KOPT-K1 (cell line): ENCODE data around the gene PKP4.

Source experiments
- H3K27ac ChIP-seq: fragments of 200-600 bp; sonication (generic); 2 replicates; pipeline ENCODE4 v1.5.1; 2016; ENCODE audit warnings: antibody characterized with exemption, mild to moderate bottlenecking, low read depth, low read length; ENCODE audit not compliant: poor library complexity, severe bottlenecking
- H3K36me3 ChIP-seq: fragments of 200-600 bp; sonication (generic); 2 replicates; pipeline ENCODE4 v1.5.1; 2017; ENCODE audit warnings: antibody characterized with exemption, mild to moderate bottlenecking, low read length, moderate library complexity; ENCODE audit not compliant: insufficient read depth
- H3K9me3 ChIP-seq: fragments of 200-600 bp; sonication (generic); 2 replicates; pipeline ENCODE4 v1.5.1; 2017; ENCODE audit warnings: antibody characterized with exemption, low read length, mild to moderate bottlenecking; ENCODE audit not compliant: insufficient read depth, poor library complexity, severe bottlenecking

Gene PKP4

DNA sequence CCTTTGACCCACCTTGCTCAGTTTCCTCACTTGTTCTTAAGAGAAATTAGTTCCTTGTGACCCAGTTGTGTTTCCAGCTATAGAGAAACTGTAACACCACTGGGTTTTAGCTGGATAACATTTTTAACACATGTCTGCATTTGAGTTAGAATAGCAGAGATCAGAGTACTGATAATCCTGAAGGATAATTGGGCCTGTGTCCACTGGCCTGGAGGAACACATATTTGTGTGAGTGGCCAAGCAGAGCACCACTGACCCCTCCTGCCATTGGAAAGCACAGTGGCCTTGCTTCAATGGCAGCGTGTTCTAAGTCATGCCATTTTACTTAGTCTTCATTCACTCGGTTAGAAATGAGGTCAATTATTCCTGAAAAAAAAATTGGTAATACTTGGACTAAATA, 42.6 kb downstream of the PKP4 start:
- no peak overlapping the region for H3K27ac ChIP-seq
- H3K36me3 ChIP-seq: no peaks in the 10 kb centered on the region
- no peaks in the 10 kb centered on the region for H3K9me3 ChIP-seq

DNA sequence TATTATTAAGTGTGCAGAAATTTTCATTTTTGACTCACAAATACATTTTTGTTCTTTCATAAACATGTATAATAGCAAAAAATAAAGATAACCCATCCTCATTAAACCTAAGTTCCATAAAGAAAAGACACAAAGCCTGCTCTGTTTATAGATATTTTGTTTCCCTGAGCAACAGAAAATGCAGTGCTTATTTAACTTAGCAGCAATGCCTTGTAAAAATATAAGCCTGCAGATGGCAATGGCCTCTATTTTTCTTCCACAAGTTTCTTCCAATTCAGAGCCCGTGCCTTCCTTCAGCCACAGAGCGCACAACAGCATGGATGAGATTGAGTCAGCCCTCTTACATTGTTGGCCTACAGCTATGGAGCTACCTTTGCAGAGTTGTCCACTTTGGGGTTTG, 43.6 kb downstream of the PKP4 start:
- Histone ChIP-seq H3K27ac (no peak overlapping the region), H3K9me3 (no peaks in the 10 kb centered on the region)

DNA sequence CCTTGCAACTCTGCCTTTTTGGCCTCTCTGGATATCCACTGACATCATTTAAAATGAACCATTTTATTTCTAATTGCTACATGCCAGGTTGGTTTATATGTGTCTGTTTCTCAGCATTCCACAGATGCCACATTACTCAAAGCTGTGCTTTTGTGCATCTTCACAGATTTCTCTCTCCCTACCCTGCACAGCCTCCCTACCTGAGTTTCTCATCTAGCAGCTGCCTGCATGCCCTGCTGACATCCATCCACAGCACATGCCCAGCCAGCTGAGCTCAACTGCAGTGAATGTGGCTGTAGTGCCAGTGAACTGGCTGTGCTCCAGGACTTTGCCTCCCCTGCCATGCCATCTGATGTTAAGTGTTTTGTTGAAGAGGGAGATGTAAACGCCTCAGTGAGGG, 44.5 kb downstream of the PKP4 start:
- Histone ChIP-seq H3K36me3 (no peaks in the 10 kb centered on the region), H3K27ac (no peak overlapping the region), H3K9me3 (no peaks in the 10 kb centered on the region)

More for the DNA sequence above, 43.6 kb downstream of the PKP4 start:
- no peaks in the 10 kb centered on the region for H3K36me3 ChIP-seq

DNA sequence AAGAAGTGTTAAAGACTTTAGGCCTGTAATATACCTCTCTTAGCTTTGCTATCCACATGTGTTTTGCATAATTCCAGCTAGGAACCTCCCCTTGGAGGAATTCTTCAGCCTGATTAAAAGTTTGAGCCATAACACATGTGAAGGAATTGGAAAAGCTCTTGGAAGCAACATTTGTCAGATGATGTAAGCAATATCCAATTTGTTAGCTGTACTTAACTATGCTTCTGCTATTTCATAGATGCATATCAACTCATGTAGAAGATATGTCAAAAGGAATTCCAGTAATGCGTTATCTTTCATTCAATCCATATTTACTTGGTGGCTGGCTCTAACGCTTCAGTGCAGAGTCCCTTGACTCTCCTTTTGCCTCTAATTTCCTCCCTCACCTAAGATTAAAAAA, 46.2 kb downstream of the PKP4 start:
- H3K27ac ChIP-seq: no peak overlapping the region
- no peaks in the 10 kb centered on the region for H3K36me3 ChIP-seq
- no peaks in the 10 kb centered on the region for H3K9me3 ChIP-seq

DNA sequence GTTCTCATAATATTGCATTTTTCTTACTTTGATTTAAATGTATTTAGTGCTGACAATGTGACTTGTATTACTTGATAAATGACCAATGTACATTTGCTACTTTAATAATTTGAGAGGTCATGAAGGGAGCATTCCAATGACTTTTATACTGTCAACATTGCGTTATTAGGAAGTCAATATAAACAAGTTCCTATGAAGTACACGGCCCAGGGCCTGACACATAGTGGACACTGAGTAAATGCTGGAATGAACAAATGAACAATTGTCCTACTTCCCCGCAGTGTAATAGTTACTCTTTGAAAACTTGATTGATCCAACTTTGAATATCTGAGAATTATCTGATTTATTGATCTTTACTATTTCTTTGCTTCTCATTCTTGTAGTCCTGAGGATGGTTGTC, 47.3 kb downstream of the PKP4 start:
- Histone ChIP-seq H3K27ac (no peak overlapping the region), H3K36me3 (no peaks in the 10 kb centered on the region), H3K9me3 (no peaks in the 10 kb centered on the region)

DNA sequence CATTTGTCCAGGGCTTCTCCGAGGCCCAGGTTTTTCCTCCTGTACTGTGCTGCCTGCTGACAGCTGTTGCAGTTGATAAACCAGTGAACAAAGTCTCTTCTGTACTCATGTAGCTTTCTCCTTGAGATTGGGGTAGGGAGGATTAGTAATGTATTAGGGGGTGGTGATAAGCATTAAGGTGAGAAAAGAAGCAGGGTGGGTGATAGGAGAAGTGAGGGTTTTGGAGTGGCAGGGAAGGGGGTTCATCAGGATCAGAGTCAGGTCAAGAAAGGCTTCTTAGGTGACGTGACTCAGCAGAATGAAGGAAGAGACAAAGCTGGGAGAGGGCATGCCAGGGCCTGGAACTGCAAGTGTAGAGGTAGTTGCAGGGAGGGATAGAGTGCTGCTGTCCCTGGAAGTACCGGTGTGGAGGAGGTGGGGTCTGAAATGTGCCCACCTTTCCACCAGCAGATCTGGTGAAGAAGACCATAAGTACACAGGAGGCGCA, 48.7 kb downstream of the PKP4 start:
- no peak overlapping the region for H3K27ac ChIP-seq
- H3K9me3 ChIP-seq: no peaks in the 10 kb centered on the region
- H3K36me3 ChIP-seq: no peaks in the 10 kb centered on the region

DNA sequence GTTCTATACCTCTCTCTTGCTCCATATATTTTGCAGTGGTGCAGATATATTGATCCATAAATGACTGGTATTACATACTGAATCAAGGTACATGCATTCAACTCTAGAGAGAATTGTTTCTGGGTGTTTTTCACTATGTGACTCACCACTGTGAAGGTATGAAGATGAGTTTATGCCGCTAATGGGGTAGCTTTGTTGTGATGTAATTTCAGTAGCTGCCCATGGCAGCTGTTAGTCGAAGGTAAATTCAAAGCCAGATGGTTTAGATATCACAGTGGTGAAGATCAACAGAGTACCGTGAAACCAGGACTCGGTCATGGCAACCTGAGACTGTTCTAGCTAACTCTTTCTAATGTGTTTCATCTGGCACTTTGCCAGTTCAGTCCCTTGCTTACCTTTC, 50.4 kb downstream of the PKP4 start:
- Histone ChIP-seq H3K9me3 (no peaks in the 10 kb centered on the region), H3K27ac (no peak overlapping the region)

DNA sequence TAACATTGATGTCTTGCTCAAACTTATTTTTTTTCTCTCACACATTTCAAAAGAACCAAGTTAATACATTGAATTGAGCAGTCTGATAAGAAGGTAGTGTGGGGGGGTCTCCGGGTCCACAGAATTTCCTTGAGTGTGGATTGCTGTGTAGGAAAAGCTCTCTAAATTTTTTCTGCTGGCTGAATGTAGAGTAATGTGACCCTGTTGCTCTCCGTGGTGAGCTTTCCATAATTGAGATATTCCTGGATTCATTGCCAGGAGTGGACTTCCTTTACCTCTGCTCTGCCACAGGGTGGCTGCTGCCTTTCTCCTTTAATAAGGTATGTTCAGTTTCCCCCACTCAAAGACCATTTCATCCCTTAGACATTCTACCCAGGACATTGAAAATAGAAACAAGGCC, 50.9 kb downstream of the PKP4 start:
- Histone ChIP-seq H3K9me3 (no peaks in the 10 kb centered on the region), H3K27ac (no peak overlapping the region), H3K36me3 (no peaks in the 10 kb centered on the region)

More for the DNA sequence above, 50.4 kb downstream of the PKP4 start:
- H3K36me3 ChIP-seq: no peaks in the 10 kb centered on the region

DNA sequence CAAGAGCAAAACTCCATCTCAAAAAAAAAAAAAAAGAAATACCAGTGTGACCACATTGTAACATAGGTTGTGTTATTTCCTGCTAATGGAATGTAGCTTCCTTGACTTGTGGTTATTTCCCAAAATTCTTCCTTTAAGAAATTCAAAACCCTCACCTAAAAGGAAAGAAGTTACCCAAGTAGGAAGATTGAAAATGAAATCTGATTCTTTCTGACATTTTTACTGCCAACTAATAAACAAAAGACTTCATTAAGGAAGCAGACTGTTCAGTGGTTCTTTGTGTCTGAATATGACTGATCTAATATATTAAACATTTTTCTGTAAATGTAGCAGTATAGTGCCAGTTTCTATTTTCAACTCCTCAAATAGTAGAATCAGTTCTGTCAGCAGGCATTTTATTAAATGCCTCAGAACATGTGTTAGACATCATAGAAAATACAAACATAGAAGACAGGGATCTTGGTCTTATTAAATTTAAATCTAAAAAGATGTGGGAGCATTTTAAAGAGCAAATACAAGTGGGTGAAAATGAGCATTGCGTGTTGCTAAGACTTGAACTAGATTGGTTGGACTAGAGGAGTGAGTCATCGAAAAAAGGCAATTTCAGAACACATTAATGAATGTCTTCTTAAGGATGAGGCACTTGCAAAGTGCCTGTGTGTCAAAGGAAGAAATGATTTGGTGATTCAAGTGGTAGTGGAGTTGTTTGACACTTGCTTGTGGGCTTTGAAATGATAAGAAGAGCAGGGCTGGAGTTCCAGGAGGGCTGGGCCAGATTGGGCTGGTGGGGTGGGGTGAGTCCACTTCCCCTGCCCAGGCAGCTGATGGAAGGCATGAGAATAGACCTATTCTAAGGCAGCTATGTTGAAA, 53.4 kb downstream of the PKP4 start:
- Histone ChIP-seq H3K9me3 (no peaks in the 10 kb centered on the region), H3K27ac (no peak overlapping the region), H3K36me3 (no peaks in the 10 kb centered on the region)

DNA sequence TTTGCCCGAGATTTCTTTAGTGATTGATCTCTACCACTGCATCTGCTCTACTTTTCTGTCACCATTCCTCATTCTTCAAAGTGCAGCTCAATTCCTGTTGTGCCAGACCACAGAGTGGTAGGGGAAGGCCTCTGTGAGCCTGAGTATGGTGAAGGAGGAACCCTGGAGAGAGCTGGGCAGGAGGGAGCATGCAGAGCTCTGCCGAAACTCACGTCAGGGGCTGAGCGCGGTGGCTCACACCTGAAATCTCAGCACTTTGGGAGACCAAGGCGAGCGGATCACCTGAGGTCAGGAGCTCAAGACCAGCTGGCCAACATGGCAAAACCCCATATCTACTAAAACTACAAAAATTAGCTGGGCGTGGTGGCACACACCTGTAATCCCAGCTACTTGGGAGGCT, 54.1 kb downstream of the PKP4 start:
- H3K9me3 ChIP-seq: no peaks in the 10 kb centered on the region
- no peaks in the 10 kb centered on the region for H3K36me3 ChIP-seq
- H3K27ac ChIP-seq: no peak overlapping the region

DNA sequence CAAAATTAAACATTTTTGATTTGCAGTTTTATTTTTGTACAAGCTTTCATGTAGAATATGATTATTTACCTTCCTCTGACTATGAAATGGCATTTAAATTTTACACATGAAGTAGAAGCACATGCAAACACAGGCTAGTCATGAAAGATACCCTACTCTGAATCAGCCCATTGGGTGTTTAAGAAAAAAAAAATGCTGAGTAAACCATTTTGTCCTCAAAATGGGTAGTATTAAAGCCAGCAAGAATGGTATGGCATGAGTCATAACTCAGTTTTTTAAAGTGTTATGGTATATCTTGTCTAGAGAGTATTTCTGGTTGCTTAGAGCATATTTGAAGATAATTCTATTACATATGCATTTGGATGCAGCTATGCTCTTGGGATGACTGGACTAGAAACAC, 55.0 kb downstream of the PKP4 start:
- no peaks in the 10 kb centered on the region for H3K9me3 ChIP-seq
- no peak overlapping the region for H3K27ac ChIP-seq
- no peaks in the 10 kb centered on the region for H3K36me3 ChIP-seq

DNA sequence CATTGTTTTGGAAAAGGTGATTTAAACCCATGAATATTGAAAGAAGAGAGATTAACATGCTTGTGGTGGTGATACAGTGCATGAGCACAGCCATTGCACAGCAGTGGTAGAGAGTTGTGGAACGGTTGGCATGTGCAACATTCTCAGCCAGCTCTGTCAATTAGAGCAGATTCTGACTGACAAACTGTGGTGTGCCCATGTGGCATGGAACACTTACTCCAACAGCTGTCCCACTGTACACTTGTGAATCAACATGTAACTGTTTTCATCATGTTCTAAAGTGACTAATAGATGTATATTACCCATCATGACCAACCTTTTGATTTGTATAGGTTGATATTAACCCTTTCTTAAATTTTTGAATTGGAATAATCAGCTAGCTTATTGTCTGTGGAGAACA, 55.6 kb downstream of the PKP4 start:
- no peak overlapping the region for H3K27ac ChIP-seq
- H3K9me3 ChIP-seq: no peaks in the 10 kb centered on the region
- no peaks in the 10 kb centered on the region for H3K36me3 ChIP-seq

DNA sequence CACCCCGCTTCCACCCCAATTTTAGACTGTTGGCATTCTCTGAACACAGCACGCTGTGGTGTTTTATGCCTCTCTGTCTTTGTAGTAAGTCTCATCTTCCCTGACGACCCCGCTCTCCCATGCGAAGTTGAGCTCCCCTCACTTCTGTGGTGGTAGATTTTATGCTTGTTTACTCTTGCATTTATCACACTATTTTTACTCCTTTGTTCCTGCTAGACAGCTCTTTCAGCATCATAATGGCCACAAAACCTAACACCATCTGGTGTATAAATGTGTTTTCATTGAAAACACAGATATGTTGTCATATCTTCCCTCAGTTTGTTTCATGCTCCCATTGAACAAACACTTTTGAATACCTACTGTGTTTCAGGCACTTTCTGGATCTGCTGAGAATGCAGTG, 57.1 kb downstream of the PKP4 start:
- Histone ChIP-seq H3K9me3 (no peaks in the 10 kb centered on the region), H3K27ac (no peak overlapping the region), H3K36me3 (no peaks in the 10 kb centered on the region)

DNA sequence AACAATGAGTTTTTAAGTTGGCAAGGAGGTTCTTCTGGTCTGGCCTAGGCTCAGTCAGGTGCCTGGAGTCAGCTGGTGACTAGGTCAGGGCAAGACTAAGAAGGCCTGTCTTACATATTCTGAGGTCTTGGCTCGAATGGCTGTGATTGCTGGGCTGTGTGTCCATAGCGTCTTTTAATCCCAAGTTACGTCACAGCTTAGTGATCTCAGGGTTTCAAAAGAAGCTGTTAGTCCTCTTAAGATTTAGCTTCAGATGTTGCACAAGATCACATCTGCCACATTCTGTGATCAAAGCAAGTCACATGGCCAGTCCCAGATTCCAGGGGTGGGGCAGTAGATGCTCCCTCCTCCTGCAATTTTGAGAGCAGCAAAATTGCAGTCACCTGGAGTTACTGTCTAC, 61.3 kb downstream of the PKP4 start:
- no peaks in the 10 kb centered on the region for H3K36me3 ChIP-seq
- H3K9me3 ChIP-seq: no peaks in the 10 kb centered on the region

DNA sequence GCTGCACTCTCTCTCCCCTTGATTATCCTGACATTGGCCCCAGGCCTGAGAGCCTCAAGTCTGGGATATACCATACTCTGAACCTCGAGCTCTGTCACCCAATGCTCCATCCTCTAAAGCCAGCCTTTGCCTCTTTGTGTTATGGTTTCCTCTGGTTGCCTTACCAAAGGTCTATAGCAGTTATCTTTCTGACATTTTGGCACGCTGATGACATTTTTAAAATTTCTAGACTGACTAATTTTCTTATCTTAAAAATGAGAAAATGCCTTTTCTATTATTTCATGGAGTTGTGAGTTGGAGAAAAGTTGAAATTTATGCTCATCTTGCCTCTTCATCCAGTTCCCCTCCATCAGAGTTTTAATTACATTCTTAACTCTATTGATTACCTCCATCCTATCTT, 62.7 kb downstream of the PKP4 start:
- H3K36me3 ChIP-seq: no peaks in the 10 kb centered on the region
- no peak overlapping the region for H3K27ac ChIP-seq
- no peaks in the 10 kb centered on the region for H3K9me3 ChIP-seq

More for the DNA sequence above, 61.3 kb downstream of the PKP4 start:
- H3K27ac ChIP-seq: no peak overlapping the region
